Esophagus muscularis mucosa (tissue), 4 donors: ENCODE measurements around the gene KIZ.

Source experiments
- CTCF ChIP-seq, 3 experiments: fragments of 200-600 bp in 2 of 3; fragments of 450-650 bp in 1 of 3; sonication (generic) in 2 of 3; IDR thresholded peaks; one replicate each; pipeline ENCODE4 v1.5.1; 2017 to 2019; ENCODE audit warnings: antibody characterized with exemption in 3 of 3, mild to moderate bottlenecking in 2 of 3, moderate library complexity in 1 of 3
- EP300 ChIP-seq: sonication (generic); formaldehyde crosslinking; IDR thresholded peaks from one replicate; pipeline ENCODE4 v1.6.1; 2017; ENCODE audit warnings: antibody characterized with exemption
- POLR2A ChIP-seq: fragments of 450-650 bp; IDR thresholded peaks from one replicate; pipeline ENCODE4 v1.6.1; 2017; ENCODE audit warnings: antibody characterized with exemption, moderate library complexity, mild to moderate bottlenecking, low read depth
- POLR2AphosphoS5 ChIP-seq, 2 donors: sonication (generic); formaldehyde crosslinking; IDR thresholded peaks; one replicate each; pipeline ENCODE4 v1.6.1; 2017; ENCODE audit warnings: antibody characterized with exemption in 2 of 2

GRCh38 chr20:21106171-21107017, 19.5 kb upstream of the KIZ start, which contains the start of gene LINC00237:
- no peak for TF ChIP-seq CTCF (IDR thresholded peaks at IDR 0.05)
- TF ChIP-seq POLR2A, result no peak
- no peak for TF ChIP-seq POLR2AphosphoS5 (IDR thresholded peaks at IDR 0.05)
- TF ChIP-seq EP300, result no peak
